GM11168 (cell line): ENCODE measurements around the gene IRAG1.

Experiments used
- in situ Hi-C: fragments of 300-500 bp; cut with MboI; formaldehyde crosslinking; loops from one replicate; pipeline ENCODE4 v1.12.0; 2022; ENCODE audit warnings: low sequenced_read_pairs; ENCODE audit not compliant: unreplicated experiment

IRAG1 gene

GRCh38 chr11:10669258-10670033 lies 24.1 kb downstream of the IRAG1 start:
- in situ Hi-C loops: no loop called here

GRCh38 chr11:10667521-10667885 lies 26.1 kb downstream of the IRAG1 start:
- in situ Hi-C loops: no loop called here

- in situ Hi-C loops: no loop called here
These were observed 26.7 kb downstream of the IRAG1 start for GRCh38 chr11:10666556-10667520.

GRCh38 chr11:10664496-10664895 lies 29.1 kb downstream of the IRAG1 start:
- in situ Hi-C loops: no loop called here

GRCh38 chr11:10663990-10664389 lies 29.6 kb downstream of the IRAG1 start:
- in situ Hi-C loops: no loop called here

GRCh38 chr11:10663365-10663764 lies 30.2 kb downstream of the IRAG1 start:
- in situ Hi-C loops: no loop called here

- in situ Hi-C loops: no loop called here
These were observed 33.2 kb downstream of the IRAG1 start for GRCh38 chr11:10660323-10660722.

GRCh38 chr11:10659339-10660216 lies 34.0 kb downstream of the IRAG1 start:
- in situ Hi-C loops: no loop called here

GRCh38 chr11:10658621-10659338 lies 34.8 kb downstream of the IRAG1 start:
- in situ Hi-C loops: no loop called here

GRCh38 chr11:10657308-10658271 lies 36.0 kb downstream of the IRAG1 start:
- in situ Hi-C loops: no loop called here

- in situ Hi-C loops: no loop called here
These were observed 37.5 kb downstream of the IRAG1 start for GRCh38 chr11:10655943-10656576.

- in situ Hi-C loops: no loop called here
These were observed 38.3 kb downstream of the IRAG1 start for GRCh38 chr11:10655227-10655626.

GRCh38 chr11:10654811-10655150 lies 38.8 kb downstream of the IRAG1 start:
- in situ Hi-C loops: no loop called here

- in situ Hi-C loops: no loop called here
These were observed 39.4 kb downstream of the IRAG1 start for GRCh38 chr11:10653946-10654810.

- in situ Hi-C loops: no loop called here
These were observed 40.3 kb downstream of the IRAG1 start for GRCh38 chr11:10653261-10653660.

- in situ Hi-C loops: no loop called here
These were observed 41.7 kb downstream of the IRAG1 start for GRCh38 chr11:10651656-10652361.

GRCh38 chr11:10650630-10651029 lies 42.9 kb downstream of the IRAG1 start:
- in situ Hi-C loops: no loop called here
